Stimulated activated CD4-positive, alpha-beta T cell treated with anti-CD3 and anti-CD28 coated beads, Interleukin-1b, Interleukin-23, amount 100 ng/mL, for 24 hours (primary cell): ENCODE measurements around the gene STAG2.
"Not testable (repeated sequence)": the region's sequence is repeated elsewhere in the genome, so short reads cannot be mapped to it uniquely, and the experiment has no call there.

Experiments used
- DNase-seq, 4 experiments: peaks; one replicate each; pipeline ENCODE4 v3.0.0-alpha.2; 2020; ENCODE audit warnings: low read depth in 4 of 4, low spot score in 1 of 4

STAG2 gene

GRCh38 chrX:123961268-123962005, at the start of gene STAG2:
Gene STAG2, plus strand, starts transcription at chrX:123961706. Its CDS starts 60,922 bp downstream, at chrX:124022628.
- peak in 3 of 4 experiments; percentile 29 to 49 (median 40) for DNase-seq

GRCh38 chrX:123917069-123917468, 44.4 kb upstream of the STAG2 start:
- no peak for DNase-seq

- no peak for DNase-seq
Measured at GRCh38 chrX:123918106-123918721, 43.3 kb upstream of the STAG2 start.

- DNase-seq = no peak
Measured at GRCh38 chrX:123920105-123920785, 41.3 kb upstream of the STAG2 start.

- no peak for DNase-seq
Measured at GRCh38 chrX:123923211-123923610, 38.3 kb upstream of the STAG2 start.

GRCh38 chrX:123924186-123924585, 37.3 kb upstream of the STAG2 start:
- DNase-seq = no peak

GRCh38 chrX:123927845-123928244, 33.7 kb upstream of the STAG2 start:
- no peak for DNase-seq

- DNase-seq = not testable (repeated sequence)
Measured at GRCh38 chrX:123932055-123932454, 29.5 kb upstream of the STAG2 start.

GRCh38 chrX:123943074-123943473, 18.4 kb upstream of the STAG2 start:
- DNase-seq = no peak

- no peak for DNase-seq
Measured at GRCh38 chrX:123943488-123943887, 18.0 kb upstream of the STAG2 start.

GRCh38 chrX:123949846-123950245, 11.7 kb upstream of the STAG2 start:
- no peak for DNase-seq

GRCh38 chrX:123959281-123960063, 2.0 kb upstream of the STAG2 start:
- DNase-seq = no peak

GRCh38 chrX:123960956-123961267, 594 bp upstream of the STAG2 start:
- no peak for DNase-seq

- no peak for DNase-seq
Measured at GRCh38 chrX:123962006-123962467, 531 bp downstream of the STAG2 start.

GRCh38 chrX:123962794-123963373, 1.4 kb downstream of the STAG2 start:
- DNase-seq = peak in 3 of 4 experiments; percentile 43 to 74 (median 66)

GRCh38 chrX:123964156-123964834, 2.8 kb downstream of the STAG2 start:
- no peak for DNase-seq

- DNase-seq = no peak
Measured at GRCh38 chrX:123965712-123966111, 4.2 kb downstream of the STAG2 start.

GRCh38 chrX:123967497-123967896, 6.0 kb downstream of the STAG2 start:
- DNase-seq = no peak

GRCh38 chrX:123968383-123969050, 7.0 kb downstream of the STAG2 start:
- no peak for DNase-seq

GRCh38 chrX:123971982-123972381, 10.5 kb downstream of the STAG2 start:
- DNase-seq = no peak
